IPS-18c (cell line): Measurements from ENCODE around the gene SYNJ1.
"Not testable (repeated sequence)": the region's sequence is repeated elsewhere in the genome, so short reads cannot be mapped to it uniquely, and the experiment has no call there.

Experiments used
- H3K4me3 ChIP-seq: 2 replicates; pipeline ENCODE4 v1.7.0; 2013; ENCODE audit warnings: low read depth, mild to moderate bottlenecking, low read length, moderate library complexity; ENCODE audit not compliant: insufficient read depth
- H3K9me3 ChIP-seq: one replicate; pipeline ENCODE4 v1.6.1; 2013; ENCODE audit warnings: mild to moderate bottlenecking, low read length, moderate library complexity; ENCODE audit not compliant: control insufficient read depth, insufficient read depth

SYNJ1 gene

GRCh38 chr21:32727687-32728455 lies at the start of gene SYNJ1:
Gene SYNJ1, minus strand, starts transcription at chr21:32728013. Its CDS starts 1,118 bp downstream, at chr21:32726895.
- peak within 1 kb of the TSS; percentile 91 for H3K4me3 ChIP-seq
- H3K9me3 ChIP-seq: no peaks in the 10 kb centered on the region

GRCh38 chr21:32777269-32777668 lies 49.5 kb upstream of the SYNJ1 start:
- Histone ChIP-seq H3K9me3 (no peaks in the 10 kb centered on the region), H3K4me3 (no peak overlapping the region)

- Histone ChIP-seq H3K4me3 (no peak overlapping the region), H3K9me3 (no peaks in the 10 kb centered on the region)
These were observed 48.9 kb upstream of the SYNJ1 start for GRCh38 chr21:32776743-32777142.

- H3K4me3 ChIP-seq, H3K9me3 ChIP-seq: not testable (repeated sequence)
These were observed 45.2 kb upstream of the SYNJ1 start for GRCh38 chr21:32773048-32773344.

GRCh38 chr21:32772281-32773047 lies 44.7 kb upstream of the SYNJ1 start:
- Histone ChIP-seq H3K4me3 (peak overlapping the region; percentile 94), H3K9me3 (no peaks in the 10 kb centered on the region)

- peak overlapping the region; percentile 94 for H3K4me3 ChIP-seq
- no peaks in the 10 kb centered on the region for H3K9me3 ChIP-seq
These were observed 43.2 kb upstream of the SYNJ1 start for GRCh38 chr21:32770871-32771523.

GRCh38 chr21:32768530-32768929 lies 40.7 kb upstream of the SYNJ1 start:
- H3K4me3 ChIP-seq: no peak overlapping the region
- H3K9me3 ChIP-seq: no peaks in the 10 kb centered on the region

GRCh38 chr21:32765058-32765457 lies 37.2 kb upstream of the SYNJ1 start:
- H3K4me3 ChIP-seq: no peak overlapping the region
- no peaks in the 10 kb centered on the region for H3K9me3 ChIP-seq

- Histone ChIP-seq H3K4me3 (no peak overlapping the region), H3K9me3 (no peaks in the 10 kb centered on the region)
These were observed 36.4 kb upstream of the SYNJ1 start for GRCh38 chr21:32764186-32764585.

- H3K4me3 ChIP-seq: no peak overlapping the region
- H3K9me3 ChIP-seq: no peaks in the 10 kb centered on the region
These were observed 30.0 kb upstream of the SYNJ1 start for GRCh38 chr21:32757804-32758203.

GRCh38 chr21:32756096-32756495 lies 28.3 kb upstream of the SYNJ1 start:
- Histone ChIP-seq H3K9me3 (no peaks in the 10 kb centered on the region), H3K4me3 (no peak overlapping the region)

- H3K9me3 ChIP-seq: no peaks in the 10 kb centered on the region
- H3K4me3 ChIP-seq: no peak overlapping the region
These were observed 26.2 kb upstream of the SYNJ1 start for GRCh38 chr21:32753818-32754585.

GRCh38 chr21:32750405-32750804 lies 22.6 kb upstream of the SYNJ1 start:
- no peaks in the 10 kb centered on the region for H3K9me3 ChIP-seq
- H3K4me3 ChIP-seq: no peak overlapping the region

- no peak overlapping the region for H3K4me3 ChIP-seq
- H3K9me3 ChIP-seq: no peaks in the 10 kb centered on the region
These were observed 21.8 kb upstream of the SYNJ1 start for GRCh38 chr21:32749662-32750061.

- Histone ChIP-seq H3K4me3 (no peak overlapping the region), H3K9me3 (no peaks in the 10 kb centered on the region)
These were observed 20.7 kb upstream of the SYNJ1 start for GRCh38 chr21:32748529-32748928.

GRCh38 chr21:32747396-32747795 lies 19.6 kb upstream of the SYNJ1 start:
- Histone ChIP-seq H3K9me3 (no peaks in the 10 kb centered on the region), H3K4me3 (no peak overlapping the region)

GRCh38 chr21:32746711-32747110 lies 18.9 kb upstream of the SYNJ1 start:
- not testable (repeated sequence) for H3K4me3 ChIP-seq, H3K9me3 ChIP-seq
